K562 (cell line): Measurements from ENCODE around the gene MAU2. TPM values are rescaled to one million over a fixed set of nuclear protein-coding genes. Genes with fewer than 3 reads are reported as not detected.

Experiments
- ATAC-seq: fragments of 200-7000 bp; cut with Tn5 transposase; 3 replicates; pipeline ENCODE4 v1.9.1; 2020; ENCODE audit warnings: moderate library complexity
- BruUV-seq: library from RNA; stranded (reverse); fragments of 400-500 nt; replicated peaks from 2 replicates; lab custom pipeline; 2021; lab: Mats Ljungman, UMichigan
- CTCF ChIA-PET: fragments of 300-600 bp; formaldehyde crosslinking; extraction: SDS; loops from one replicate; lab custom pipeline; 2021; ENCODE audit warnings: low intra/inter-chr PET ratio; lab: Yijun Ruan, JAX
- POLR2A ChIA-PET: fragments of 300-600, 350-650 bp; sonication (Branson Sonifier 250); formaldehyde crosslinking; extraction: SDS; loops from one replicate; lab custom pipeline; 2021; ENCODE audit warnings: antibody characterized with exemption, inconsistent platforms; lab: Yijun Ruan, JAX
- DNase-seq, 4 experiments: peaks; one replicate each; pipeline versions ENCODE4 v3.0.0 to v3.0.0-alpha.2; 2011 to 2018; ENCODE audit warnings: low spot score in 3 of 4, mixed read lengths in 3 of 4; ENCODE audit errors: extremely low read depth in 1 of 4
- FAIRE-seq: peaks from 2 replicates; lab custom pipeline; 2011; peaks lifted over from hg19 to GRCh38; lab: Jason Lieb, UNC
- H2AFZ ChIP-seq: 2 replicates; pipeline ENCODE4 v1.6.0; 2011; ENCODE audit warnings: low read depth, low read length, control low read depth, inconsistent platforms
- H3K27ac ChIP-seq: fragments of 200-600 bp; 3 replicates; pipeline ENCODE4 v1.8.0; 2011; ENCODE audit warnings: low read depth, mild to moderate bottlenecking, control low read depth, inconsistent platforms, low read length, moderate library complexity, mixed read lengths; ENCODE audit errors: extremely low read depth
- H3K27me3 ChIP-seq, 2 experiments: fragments of 300-600 bp in 1 of 2; 2 replicates in 1 of 2; 3 replicates in 1 of 2; pipeline versions ENCODE4 v1.6.0 to v1.8.0; 2011; ENCODE audit warnings: inconsistent platforms in 2 of 2, low read length in 2 of 2, mild to moderate bottlenecking in 1 of 2, mixed read lengths in 1 of 2, moderate library complexity in 1 of 2; ENCODE audit not compliant: control insufficient read depth in 2 of 2, insufficient read depth in 2 of 2
- H3K36me3 ChIP-seq: fragments of 300-600 bp; 3 replicates; pipeline ENCODE4 v1.8.0; 2011; ENCODE audit warnings: mild to moderate bottlenecking, low read length, inconsistent platforms; ENCODE audit not compliant: control insufficient read depth, insufficient read depth
- H3K4me1 ChIP-seq, 2 experiments: fragments of 200-600 bp in 1 of 2; replicated peaks in 1 of 2; 2 replicates in 1 of 2; 3 replicates in 1 of 2; pipeline versions ENCODE4 v1.5.1 to v1.8.0; 2011; ENCODE audit warnings: inconsistent platforms in 2 of 2, low read length in 2 of 2, mild to moderate bottlenecking in 1 of 2, mixed read lengths in 1 of 2, moderate library complexity in 1 of 2; ENCODE audit not compliant: control insufficient read depth in 2 of 2, insufficient read depth in 2 of 2
- H3K4me2 ChIP-seq: 2 replicates; pipeline ENCODE4 v1.6.1; 2011; ENCODE audit warnings: low read length, control low read depth, inconsistent platforms, mixed read lengths; ENCODE audit not compliant: insufficient read depth
- H3K4me3 ChIP-seq: fragments of 200-600 bp; sonication (generic), shearing (Covaris generic); 2 replicates; pipeline ENCODE4 v1.5.1; 2016; ENCODE audit warnings: control low read depth, inconsistent platforms
- H3K79me2 ChIP-seq: fragments of 200-600 bp; 3 replicates; pipeline ENCODE4 v1.8.0; 2011; ENCODE audit warnings: low read length, inconsistent platforms; ENCODE audit not compliant: control insufficient read depth, insufficient read depth
- H3K9ac ChIP-seq, 2 experiments: 2 replicates each; pipeline versions ENCODE4 v1.6.0 to v1.6.1; 2011; ENCODE audit warnings: low read depth in 2 of 2, low read length in 2 of 2, control low read depth in 1 of 2, inconsistent platforms in 1 of 2, mild to moderate bottlenecking in 1 of 2, mixed read lengths in 1 of 2; ENCODE audit not compliant: insufficient read depth in 1 of 2
- H3K9me1 ChIP-seq: one replicate; pipeline ENCODE4 v1.6.0; 2011; ENCODE audit warnings: inconsistent platforms, mild to moderate bottlenecking, low read length, moderate library complexity; ENCODE audit not compliant: control insufficient read depth, insufficient read depth
- H3K9me3 ChIP-seq: replicated peaks from 2 replicates; pipeline ENCODE4 v1.5.1; 2011; ENCODE audit warnings: low read depth, low read length, inconsistent platforms; ENCODE audit not compliant: control insufficient read depth, insufficient read depth
- H4K20me1 ChIP-seq: replicated peaks from 2 replicates; pipeline ENCODE4 v1.6.1; 2011; ENCODE audit warnings: low read length, inconsistent platforms, mixed read lengths; ENCODE audit not compliant: control insufficient read depth, insufficient read depth
- ETV6 ChIP-seq, 3 experiments: fragments of 150-350 bp in 1 of 3; sonication (generic) in 1 of 3; formaldehyde crosslinking in 1 of 3; IDR thresholded peaks; 2 replicates each; pipeline versions ENCODE4 v1.6.1 to v1.8.0; 2014 to 2022; ENCODE audit warnings: borderline replicate concordance in 2 of 3, low read depth in 2 of 3, antibody characterized with exemption in 1 of 3, low read length in 1 of 3, mild to moderate bottlenecking in 1 of 3, missing genetic modification reagents in 1 of 3
- FOXP1 ChIP-seq: sonication (generic); formaldehyde crosslinking; IDR thresholded peaks from 2 replicates; pipeline ENCODE4 v1.8.0; 2022; ENCODE audit warnings: mild to moderate bottlenecking, missing genetic modification reagents
- PREB ChIP-seq: sonication (generic); formaldehyde crosslinking; IDR thresholded peaks from 2 replicates; pipeline ENCODE4 v1.8.1; 2023; ENCODE audit warnings: mild to moderate bottlenecking, missing genetic modification reagents
- ZNF12 ChIP-seq: sonication (generic); formaldehyde crosslinking; IDR thresholded peaks from 2 replicates; pipeline ENCODE4 v1.4.0; 2020; ENCODE audit warnings: mild to moderate bottlenecking, missing genetic modification reagents
- ZNF143 ChIP-seq: sonication (generic); formaldehyde crosslinking; IDR thresholded peaks from 2 replicates; pipeline ENCODE4 v1.9.0; 2022; ENCODE audit warnings: mild to moderate bottlenecking, missing genetic modification reagents
- WGBS: fragments of 100-300 bp; shearing (Covaris generic); methylation state at CpG from one replicate; pipeline ENCODE4 v1.1.6; 2016; ENCODE audit warnings: low coverage, mixed read lengths; ENCODE audit not compliant: insufficient coverage; ENCODE audit errors: missing lambda C conversion rate; 5-methylcytosine and 5-hydroxymethylcytosine counted together
- in situ Hi-C: fragments of 300-500 bp; cut with MboI; formaldehyde crosslinking; loops from 4 replicates; pipeline ENCODE4 v1.15.0; 2018; ENCODE audit warnings: inconsistent platforms, mixed read lengths
- intact Hi-C: fragments of 100-400 bp; cut with micrococcal nuclease; formaldehyde crosslinking; loops from 2 replicates; pipeline ENCODE4 v1.14.2; 2022
- polyA plus RNA-seq, 8 experiments: library from polyadenylated mRNA; depleted of rRNA in 4 of 8; stranded (reverse) in 5 of 8; unstranded in 3 of 8; fragments of >200 nt; fragmentation: Nextera tagmentation in 2 of 8; fragmentation: Illumina TruSeq in 1 of 8; extraction: Ambion mirVana in 2 of 8; extraction: Trizol in 1 of 8; gene quantifications; 2 replicates each; pipeline versions ENCODE4 v1.2.1 to v1.2.3, GENCODE V29; 2011 to 2014; ENCODE audit warnings: inconsistent platforms in 1 of 8, missing spikeins in 1 of 8
- total RNA-seq, 7 experiments: library from RNA; depleted of rRNA in 6 of 7; stranded (reverse); fragments of >200 nt in 6 of 7; fragmentation: Illumina TruSeq in 2 of 7; extraction: Trizol in 2 of 7; gene quantifications; 2 replicates each; pipeline versions ENCODE4 v1.2.1 to v1.2.3, GENCODE V29; 2011 to 2021; ENCODE audit warnings: low replicate concordance in 1 of 7

MAU2 gene
- total and polyA plus RNA-seq, 9 of the 15 experiments (the other 6 are each of a cell fraction or from before 2014, with no cell fraction given): 1.2 to 48.1 (median 19.4) TPM

- in situ Hi-C loops: no loop called here
- TF ChIP-seq FOXP1 (CRISPR knock-in tag) (peak; percentile 53; the same call in 1 of the 2 replicates), ZNF12 (CRISPR knock-in tag) (no peak), PREB (CRISPR knock-in tag) (no peak), ETV6 (IDR thresholded peaks at IDR 0.05; ENCODE audit: borderline replicate concordance in 1 of 2, low read depth in 2 of 2, low read length in 1 of 2) (no peak), ETV6 (CRISPR knock-in tag; IDR thresholded peaks at IDR 0.05; ENCODE audit: borderline replicate concordance) (0 out of 2 replicates have a peak, but pooled peaks have one; percentile 18), ZNF143 (CRISPR knock-in tag) (no peak)
- Histone ChIP-seq H3K9ac (peak overlapping the region; percentile 74 to 97), H3K36me3 (peaks cover 47% of the 10 kb centered on the region; the same call in 2 of the 3 replicates), H3K27ac (peak overlapping the region; percentile 90), H2AFZ (no peak overlapping the region), H3K9me1 (peaks cover 6% of the 10 kb centered on the region), H3K27me3 (no peaks in the 10 kb centered on the region), H3K4me1 (peaks cover 54 to 60% of the 10 kb centered on the region in 2 experiments), H3K79me2 (peaks cover 94% of the 10 kb centered on the region), H3K4me2 (peak overlapping the region; percentile 84), H4K20me1 (peaks cover 49% of the 10 kb centered on the region), H3K9me3 (no peaks in the 10 kb centered on the region), H3K4me3 (peak overlapping the region; percentile 78)
- FAIRE-seq: no peak
- no peak for DNase-seq
- CTCF ChIA-PET: no interaction called here
- intact Hi-C loops: loop anchor here (5.0 kb wide), 1 partner anchor 35 kb away; no protein-coding TSS in a partner anchor
- no TSS peak for BruUV-seq
- POLR2A ChIA-PET: interaction anchor here (1.0 to 3.2 kb wide), 8 partner anchors 10 to 81 kb away, joined by 3 to 27 read pairs (median 6); no protein-coding TSS in a partner anchor
- no peak for ATAC-seq
- 25% methylated on average over 4 of the region's 4 CpGs for WGBS
These were observed 87.0 kb downstream of the MAU2 start for GRCh38 chr19:19407633-19407930.

Other genes with a start within 250 kb of the MAU2 start
Only the 7 nearest of the 13 such genes appear.
- gene BORCS8, start 128.7 kb upstream of the MAU2 start, total RNA-seq (2014; rRNA removed): 33.3 and 33.6 TPM in 2 replicates
- gene BORCS8, start 128.7 kb upstream of the MAU2 start, total RNA-seq (2014; rRNA removed; fragmentation: Illumina TruSeq; extraction: Trizol): 7.9 and 11.3 TPM in 2 replicates
- gene BORCS8, start 128.7 kb upstream of the MAU2 start, total RNA-seq (2015; rRNA removed; fragmentation: Illumina TruSeq; extraction: Trizol): 16.3 and 17.3 TPM in 2 replicates
- 30.4 and 30.5 TPM in 2 replicates for gene BORCS8, start 128.7 kb upstream of the MAU2 start, total RNA-seq (2021)
- gene BORCS8, start 128.7 kb upstream of the MAU2 start, polyA plus RNA-seq (2011; rRNA removed): 11.2 and 12.7 TPM in 2 replicates
- 24.4 and 31.3 TPM in 2 replicates for gene BORCS8, start 128.7 kb upstream of the MAU2 start, polyA plus RNA-seq (2014; fragmentation: Illumina TruSeq; extraction: Trizol)
- gene BORCS8, start 128.7 kb upstream of the MAU2 start, polyA plus RNA-seq (2014; fragmentation: Nextera tagmentation; extraction: Ambion mirVana): 1 to 10 TPM; 4.6 to 9.4 TPM
- gene BORCS8, start 128.7 kb upstream of the MAU2 start, polyA plus RNA-seq (2014; rRNA removed): 28.7 and 29.9 TPM in 2 replicates
- 152 and 203 TPM in 2 replicates for gene RFXANK, start 128.6 kb upstream of the MAU2 start, total RNA-seq (2014; rRNA removed)
- 79.8 and 106 TPM in 2 replicates for gene RFXANK, start 128.6 kb upstream of the MAU2 start, total RNA-seq (2014; rRNA removed; fragmentation: Illumina TruSeq; extraction: Trizol)
- 158 and 164 TPM in 2 replicates for gene RFXANK, start 128.6 kb upstream of the MAU2 start, total RNA-seq (2015; rRNA removed; fragmentation: Illumina TruSeq; extraction: Trizol)
- 176 and 185 TPM in 2 replicates for gene RFXANK, start 128.6 kb upstream of the MAU2 start, total RNA-seq (2021)
- 68.6 and 70.4 TPM in 2 replicates for gene RFXANK, start 128.6 kb upstream of the MAU2 start, polyA plus RNA-seq (2011; rRNA removed)
- gene RFXANK, start 128.6 kb upstream of the MAU2 start, polyA plus RNA-seq (2014; fragmentation: Illumina TruSeq; extraction: Trizol): 181 and 187 TPM in 2 replicates
- gene RFXANK, start 128.6 kb upstream of the MAU2 start, polyA plus RNA-seq (2014; fragmentation: Nextera tagmentation; extraction: Ambion mirVana): 100 to 1,000 TPM in 1 of 2 experiments, 10 to 100 TPM in 1; 81.4 to 150 TPM
- gene RFXANK, start 128.6 kb upstream of the MAU2 start, polyA plus RNA-seq (2014; rRNA removed): 138 and 143 TPM in 2 replicates
- 31.3 and 33.1 TPM in 2 replicates for gene NR2C2AP, start 117.4 kb upstream of the MAU2 start, total RNA-seq (2014; rRNA removed)
- gene NR2C2AP, start 117.4 kb upstream of the MAU2 start, total RNA-seq (2014; rRNA removed; fragmentation: Illumina TruSeq; extraction: Trizol): 23.1 and 26.3 TPM in 2 replicates
- 26.4 TPM in 2 replicates for gene NR2C2AP, start 117.4 kb upstream of the MAU2 start, total RNA-seq (2015; rRNA removed; fragmentation: Illumina TruSeq; extraction: Trizol)
- gene NR2C2AP, start 117.4 kb upstream of the MAU2 start, total RNA-seq (2021): 32.4 and 35.6 TPM in 2 replicates
- 22.3 and 23.7 TPM in 2 replicates for gene NR2C2AP, start 117.4 kb upstream of the MAU2 start, polyA plus RNA-seq (2011; rRNA removed)
- 30.3 and 33.1 TPM in 2 replicates for gene NR2C2AP, start 117.4 kb upstream of the MAU2 start, polyA plus RNA-seq (2014; fragmentation: Illumina TruSeq; extraction: Trizol)
- gene NR2C2AP, start 117.4 kb upstream of the MAU2 start, polyA plus RNA-seq (2014; fragmentation: Nextera tagmentation; extraction: Ambion mirVana): 10 to 100 TPM; 55.3 to 77.4 TPM
- 37.5 and 39.0 TPM in 2 replicates for gene NR2C2AP, start 117.4 kb upstream of the MAU2 start, polyA plus RNA-seq (2014; rRNA removed)
- not detected in 2 replicates for gene NCAN, start 108.9 kb upstream of the MAU2 start, total RNA-seq (2014; rRNA removed)
- not detected in 2 replicates for gene NCAN, start 108.9 kb upstream of the MAU2 start, total RNA-seq (2014; rRNA removed; fragmentation: Illumina TruSeq; extraction: Trizol)
- not detected in 2 replicates for gene NCAN, start 108.9 kb upstream of the MAU2 start, total RNA-seq (2015; rRNA removed; fragmentation: Illumina TruSeq; extraction: Trizol)
- 0.04 and 0.07 TPM in 2 replicates for gene NCAN, start 108.9 kb upstream of the MAU2 start, total RNA-seq (2021)
- gene NCAN, start 108.9 kb upstream of the MAU2 start, polyA plus RNA-seq (2011; rRNA removed): not detected in 2 replicates
- gene NCAN, start 108.9 kb upstream of the MAU2 start, polyA plus RNA-seq (2014; fragmentation: Illumina TruSeq; extraction: Trizol): not detected in 2 replicates
- gene NCAN, start 108.9 kb upstream of the MAU2 start, polyA plus RNA-seq (2014; fragmentation: Nextera tagmentation; extraction: Ambion mirVana): not detected
- gene NCAN, start 108.9 kb upstream of the MAU2 start, polyA plus RNA-seq (2014; rRNA removed): not detected in 2 replicates
- not detected in 2 replicates for gene TM6SF2, start 47.5 kb upstream of the MAU2 start, total RNA-seq (2014; rRNA removed)
- gene TM6SF2, start 47.5 kb upstream of the MAU2 start, total RNA-seq (2014; rRNA removed; fragmentation: Illumina TruSeq; extraction: Trizol): not detected in 2 replicates
- not detected in 2 replicates for gene TM6SF2, start 47.5 kb upstream of the MAU2 start, total RNA-seq (2015; rRNA removed; fragmentation: Illumina TruSeq; extraction: Trizol)
- gene TM6SF2, start 47.5 kb upstream of the MAU2 start, total RNA-seq (2021): not detected in 2 replicates
- 0.05 TPM in 1 of 2 replicates, not detected in the other for gene TM6SF2, start 47.5 kb upstream of the MAU2 start, polyA plus RNA-seq (2011; rRNA removed)
- gene TM6SF2, start 47.5 kb upstream of the MAU2 start, polyA plus RNA-seq (2014; fragmentation: Illumina TruSeq; extraction: Trizol): not detected in 2 replicates
- gene TM6SF2, start 47.5 kb upstream of the MAU2 start, polyA plus RNA-seq (2014; fragmentation: Nextera tagmentation; extraction: Ambion mirVana): not detected
- gene TM6SF2, start 47.5 kb upstream of the MAU2 start, polyA plus RNA-seq (2014; rRNA removed): not detected in 2 replicates
- gene SUGP1, start 320 bp upstream of the MAU2 start, total RNA-seq (2014; rRNA removed): 40.4 and 44.6 TPM in 2 replicates
- gene SUGP1, start 320 bp upstream of the MAU2 start, total RNA-seq (2014; rRNA removed; fragmentation: Illumina TruSeq; extraction: Trizol): 16.8 and 17.9 TPM in 2 replicates
- 32.4 and 34.3 TPM in 2 replicates for gene SUGP1, start 320 bp upstream of the MAU2 start, total RNA-seq (2015; rRNA removed; fragmentation: Illumina TruSeq; extraction: Trizol)
- 45.0 and 53.3 TPM in 2 replicates for gene SUGP1, start 320 bp upstream of the MAU2 start, total RNA-seq (2021)
- 28.5 and 30.6 TPM in 2 replicates for gene SUGP1, start 320 bp upstream of the MAU2 start, polyA plus RNA-seq (2011; rRNA removed)
- 35.0 and 36.7 TPM in 2 replicates for gene SUGP1, start 320 bp upstream of the MAU2 start, polyA plus RNA-seq (2014; fragmentation: Illumina TruSeq; extraction: Trizol)
- gene SUGP1, start 320 bp upstream of the MAU2 start, polyA plus RNA-seq (2014; fragmentation: Nextera tagmentation; extraction: Ambion mirVana): 1 to 10 TPM; 1.0 to 1.9 TPM
- gene SUGP1, start 320 bp upstream of the MAU2 start, polyA plus RNA-seq (2014; rRNA removed): 41.0 and 48.9 TPM in 2 replicates
- 114 and 141 TPM in 2 replicates for gene GATAD2A, start 84.8 kb downstream of the MAU2 start, total RNA-seq (2014; rRNA removed)
- gene GATAD2A, start 84.8 kb downstream of the MAU2 start, total RNA-seq (2014; rRNA removed; fragmentation: Illumina TruSeq; extraction: Trizol): 36.3 and 39.2 TPM in 2 replicates
- 61.2 and 65.5 TPM in 2 replicates for gene GATAD2A, start 84.8 kb downstream of the MAU2 start, total RNA-seq (2015; rRNA removed; fragmentation: Illumina TruSeq; extraction: Trizol)
- gene GATAD2A, start 84.8 kb downstream of the MAU2 start, total RNA-seq (2021): 215 and 226 TPM in 2 replicates
- gene GATAD2A, start 84.8 kb downstream of the MAU2 start, polyA plus RNA-seq (2011; rRNA removed): 25.4 and 33.0 TPM in 2 replicates
- 44.2 and 80.9 TPM in 2 replicates for gene GATAD2A, start 84.8 kb downstream of the MAU2 start, polyA plus RNA-seq (2014; fragmentation: Illumina TruSeq; extraction: Trizol)
- gene GATAD2A, start 84.8 kb downstream of the MAU2 start, polyA plus RNA-seq (2014; fragmentation: Nextera tagmentation; extraction: Ambion mirVana): 1 to 10 TPM; 2.4 to 5.1 TPM
- 88.4 and 112 TPM in 2 replicates for gene GATAD2A, start 84.8 kb downstream of the MAU2 start, polyA plus RNA-seq (2014; rRNA removed)